Medulla oblongata (tissue), 1 donor: ENCODE results near the gene HSPA4.
"Not testable (repeated sequence)": the region's sequence is repeated elsewhere in the genome, so short reads cannot be mapped to it uniquely, and the experiment has no call there.

Experiments used
- DNase-seq: peaks from one replicate; pipeline ENCODE4 v3.0.0-alpha.2; 2015; ENCODE audit errors: extremely low spot score

HSPA4 gene

GRCh38 chr5:133051542-133052316 is at the start of gene HSPA4:
Gene HSPA4 (plus strand): TSS chr5:133052013. CDS start chr5:133052251, 238 bp downstream.
- peak; percentile 99 for DNase-seq

- DNase-seq, result no peak
Measured at GRCh38 chr5:133006653-133007052, 45.2 kb upstream of the HSPA4 start.

GRCh38 chr5:133008455-133008854 is 43.4 kb upstream of the HSPA4 start:
- DNase-seq, result not testable (repeated sequence)

GRCh38 chr5:133015466-133015865 is 36.3 kb upstream of the HSPA4 start:
- no peak for DNase-seq

GRCh38 chr5:133017964-133018363 is 33.8 kb upstream of the HSPA4 start:
- no peak for DNase-seq

GRCh38 chr5:133019471-133019870 is 32.3 kb upstream of the HSPA4 start:
- not testable (repeated sequence) for DNase-seq

GRCh38 chr5:133025804-133026663 is 25.8 kb upstream of the HSPA4 start, which contains the start of gene ZCCHC10:
Gene ZCCHC10 (minus strand): TSS chr5:133026549. CDS start chr5:133026537, 12 bp downstream.
- peak; percentile 97 for DNase-seq

- DNase-seq, result no peak
Measured at GRCh38 chr5:133026664-133027153, 25.1 kb upstream of the HSPA4 start.

- no peak for DNase-seq
Measured at GRCh38 chr5:133029416-133029815, 22.4 kb upstream of the HSPA4 start.

- no peak for DNase-seq
Measured at GRCh38 chr5:133030343-133031005, 21.3 kb upstream of the HSPA4 start.

- peak; percentile 49 for DNase-seq
Measured at GRCh38 chr5:133032852-133033742, 18.7 kb upstream of the HSPA4 start.

GRCh38 chr5:133034064-133034463 is 17.7 kb upstream of the HSPA4 start:
- no peak for DNase-seq

- DNase-seq, result no peak
Measured at GRCh38 chr5:133035224-133035623, 16.6 kb upstream of the HSPA4 start.

GRCh38 chr5:133036677-133037076 is 15.1 kb upstream of the HSPA4 start:
- DNase-seq, result not testable (repeated sequence)

- no peak for DNase-seq
Measured at GRCh38 chr5:133041157-133041784, 10.5 kb upstream of the HSPA4 start.

GRCh38 chr5:133041910-133042309 is 9.9 kb upstream of the HSPA4 start:
- no peak for DNase-seq

GRCh38 chr5:133046560-133046959 is 5.3 kb upstream of the HSPA4 start:
- not testable (repeated sequence) for DNase-seq

GRCh38 chr5:133047404-133047803 is 4.4 kb upstream of the HSPA4 start:
- no peak for DNase-seq

- DNase-seq, result no peak
Measured at GRCh38 chr5:133048993-133049725, 2.7 kb upstream of the HSPA4 start.

GRCh38 chr5:133049726-133050048 is 2.1 kb upstream of the HSPA4 start:
- DNase-seq, result no peak
